Right renal cortex interstitium (tissue), 3 donors: ENCODE data around the gene BMPER. TPM values are rescaled to one million over a fixed set of nuclear protein-coding genes. Genes with fewer than 3 reads are reported as not detected.
A peak's percentile ranks its signal among the peaks of the same experiment; 100 is the strongest.

Experiments
- DNase-seq, 3 donors: peaks; one replicate each; pipeline ENCODE4 v3.0.0-alpha.2; 2013; ENCODE audit warnings: low read depth in 3 of 3, low spot score in 2 of 3
- polyA plus RNA-seq, 3 donors: library from polyadenylated mRNA; unstranded; fragments of 120-200 nt; gene quantifications; one replicate each; pipeline ENCODE4 v1.2.1, GENCODE V29; 2013; ENCODE audit not compliant: insufficient read length in 3 of 3

BMPER gene
- polyA plus RNA-seq, 3 donors = 14.7 to 26.1 (median 20.1) TPM

- DNase-seq = no peak
Measured at GRCh38 chr7:34057956-34058355, 152.6 kb downstream of the BMPER start.

GRCh38 chr7:34058801-34059135, 153.4 kb downstream of the BMPER start:
- no peak for DNase-seq

DNA sequence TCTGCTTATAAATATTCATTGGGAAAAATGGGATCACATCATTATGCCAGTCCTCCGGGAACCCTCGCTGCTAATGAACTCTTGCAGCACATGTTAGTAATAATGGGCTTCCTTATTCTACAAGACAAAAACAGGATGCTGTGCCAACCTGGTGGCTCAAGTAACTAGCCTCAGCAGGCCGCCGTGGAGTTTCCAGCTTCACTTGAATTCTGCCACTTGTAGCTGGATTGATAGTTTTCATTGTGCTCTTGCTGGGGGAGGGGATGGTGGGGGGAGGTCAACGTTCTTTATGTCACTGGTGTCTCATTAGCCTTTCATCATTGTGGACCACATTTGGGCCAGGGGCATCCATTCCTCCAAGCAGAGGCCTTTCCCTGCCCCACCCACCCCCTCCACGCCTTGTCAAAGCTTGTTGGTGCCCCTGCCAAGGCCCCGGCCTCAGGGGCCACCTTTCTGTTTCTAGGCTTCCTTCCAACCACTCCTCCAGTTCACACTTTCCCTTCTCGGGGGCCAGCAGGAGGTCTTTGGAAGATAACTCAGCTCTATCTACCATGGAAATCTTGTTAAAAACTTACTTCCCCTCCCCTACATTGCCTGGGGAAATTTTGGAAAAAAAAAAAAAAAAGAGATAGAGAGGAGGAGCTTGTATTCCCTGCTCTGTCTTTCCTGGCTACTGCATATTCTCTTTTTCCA, 153.9 kb downstream of the BMPER start:
- no peak for DNase-seq

DNA sequence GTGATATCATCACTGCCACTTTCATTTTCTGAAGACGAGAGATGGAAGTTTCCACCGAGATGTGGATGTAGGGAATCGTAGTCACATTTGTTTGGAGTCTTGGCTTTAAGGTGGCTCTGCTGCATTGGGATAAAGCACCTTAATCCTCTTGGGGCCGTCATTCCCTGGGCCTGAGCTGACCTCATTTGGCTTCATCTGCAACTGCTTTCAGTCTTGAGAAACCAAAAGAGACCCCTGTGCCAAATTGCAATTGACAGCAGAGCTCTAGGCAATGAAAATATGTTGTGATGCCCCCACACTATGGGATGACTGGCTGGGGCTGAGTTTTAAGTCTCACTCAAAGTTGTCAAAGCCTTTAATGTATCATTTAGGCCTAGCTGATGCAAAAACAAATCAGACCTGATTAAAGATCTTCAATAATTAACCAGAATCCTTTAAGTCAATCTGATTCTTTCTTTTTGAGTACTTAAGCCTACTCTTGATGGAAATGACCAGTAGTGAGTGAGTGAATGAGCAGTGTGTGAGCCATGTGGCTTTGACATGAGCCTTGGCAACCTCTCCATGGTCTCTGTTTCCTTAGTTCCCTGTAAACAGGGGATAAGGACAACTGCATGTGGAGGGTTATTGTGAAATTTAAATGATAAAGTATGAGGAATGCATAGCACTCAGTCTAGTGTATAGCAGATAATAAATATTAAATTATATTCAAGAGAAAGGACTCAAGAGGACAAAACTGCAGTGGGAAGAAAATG, 155.0 kb downstream of the BMPER start:
- DNase-seq = no peak

- DNase-seq = no peak
Measured at GRCh38 chr7:34061149-34061548, 155.8 kb downstream of the BMPER start.

- DNase-seq = no peak
Measured at GRCh38 chr7:34062341-34062740, 157.0 kb downstream of the BMPER start.

GRCh38 chr7:34062826-34063225, 157.5 kb downstream of the BMPER start:
- no peak for DNase-seq

GRCh38 chr7:34064519-34065158, 159.3 kb downstream of the BMPER start:
- DNase-seq = no peak

- no peak for DNase-seq
Measured at GRCh38 chr7:34066411-34066810, 161.1 kb downstream of the BMPER start.

- no peak for DNase-seq
Measured at GRCh38 chr7:34067005-34067778, 161.9 kb downstream of the BMPER start.

GRCh38 chr7:34069676-34070075, 164.3 kb downstream of the BMPER start:
- no peak for DNase-seq

GRCh38 chr7:34070511-34071323, 165.4 kb downstream of the BMPER start:
- DNase-seq = peak in 2 of 3 donors; percentile 13 to 18

GRCh38 chr7:34073676-34074075, 168.3 kb downstream of the BMPER start:
- no peak for DNase-seq

DNA sequence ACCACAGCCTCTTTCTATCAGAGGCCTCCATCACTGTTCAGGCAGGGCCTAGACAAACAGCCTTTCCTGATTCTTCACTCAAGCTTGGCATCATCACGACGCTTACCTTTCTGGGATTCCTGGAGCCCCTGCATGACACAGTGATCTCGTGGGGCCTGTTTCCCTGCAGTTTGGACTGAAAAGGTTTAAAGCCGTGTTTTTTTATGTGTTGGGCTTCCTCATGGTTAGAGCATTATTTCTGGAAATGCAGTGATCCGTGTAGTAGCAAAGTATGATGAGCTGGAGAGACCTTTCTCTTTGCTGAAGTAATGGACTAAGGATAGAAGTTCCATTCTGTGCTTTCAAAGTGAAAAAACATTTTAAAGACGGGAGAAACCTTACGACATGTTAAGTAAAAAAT, 169.1 kb downstream of the BMPER start:
- no peak for DNase-seq

DNA sequence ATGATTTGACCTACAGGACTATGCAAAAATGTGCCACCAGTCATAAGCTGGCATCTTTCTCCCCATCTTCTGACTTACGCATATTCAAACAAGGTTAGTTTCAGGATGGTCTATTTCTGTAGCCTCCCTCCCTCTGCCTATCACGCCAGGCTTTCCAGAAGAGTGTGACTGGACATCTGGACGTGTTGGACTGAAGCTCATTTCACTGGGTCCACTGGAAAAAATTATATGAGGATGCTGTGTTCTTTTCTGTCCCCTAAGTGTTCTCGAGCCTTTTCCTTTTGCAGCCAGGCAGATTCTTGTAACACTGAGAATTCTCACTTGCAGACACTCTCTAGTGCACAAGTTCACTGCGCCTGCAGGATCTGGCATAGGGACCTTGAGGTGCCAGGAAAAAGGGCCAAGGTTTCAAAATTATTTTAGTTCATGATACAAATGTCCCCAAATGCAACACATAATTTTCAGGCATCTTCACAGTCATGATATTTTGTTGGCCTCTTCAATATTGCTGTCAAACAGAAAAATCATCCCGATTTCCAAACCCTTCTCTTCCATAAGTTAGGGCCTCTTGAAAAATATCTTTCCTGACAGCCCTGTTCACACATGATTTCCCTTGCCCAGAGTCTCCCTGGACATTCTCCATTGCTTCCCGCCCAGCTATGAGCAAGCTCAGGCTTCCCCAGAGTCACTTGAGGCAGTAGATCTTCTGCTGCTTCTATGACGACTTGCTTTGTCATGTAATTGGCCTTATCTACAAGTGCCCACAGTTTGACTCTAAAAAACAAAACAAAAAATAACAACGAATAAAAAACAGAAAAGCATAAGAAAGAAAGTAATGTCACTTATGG, 170.4 kb downstream of the BMPER start:
- no peak for DNase-seq

DNA sequence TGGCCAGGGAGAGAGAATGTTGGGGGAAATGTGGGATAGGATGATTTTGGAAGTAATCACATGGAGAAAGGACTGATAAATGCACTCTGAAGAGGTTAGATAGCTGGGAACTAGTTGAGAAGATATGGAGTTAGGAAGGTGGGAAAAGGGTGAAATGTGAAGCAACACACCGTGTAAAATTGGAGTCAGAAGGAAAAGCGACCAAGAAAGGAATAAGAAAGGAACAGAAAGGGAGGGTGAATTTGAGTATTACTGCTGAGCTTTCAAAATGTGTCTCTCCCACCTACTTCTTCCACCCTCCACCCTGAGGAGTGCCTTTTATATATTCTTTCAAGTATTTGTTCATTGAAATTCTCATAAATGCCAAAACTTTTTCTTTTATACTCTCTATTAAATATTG, 171.8 kb downstream of the BMPER start:
- no peak for DNase-seq

DNA sequence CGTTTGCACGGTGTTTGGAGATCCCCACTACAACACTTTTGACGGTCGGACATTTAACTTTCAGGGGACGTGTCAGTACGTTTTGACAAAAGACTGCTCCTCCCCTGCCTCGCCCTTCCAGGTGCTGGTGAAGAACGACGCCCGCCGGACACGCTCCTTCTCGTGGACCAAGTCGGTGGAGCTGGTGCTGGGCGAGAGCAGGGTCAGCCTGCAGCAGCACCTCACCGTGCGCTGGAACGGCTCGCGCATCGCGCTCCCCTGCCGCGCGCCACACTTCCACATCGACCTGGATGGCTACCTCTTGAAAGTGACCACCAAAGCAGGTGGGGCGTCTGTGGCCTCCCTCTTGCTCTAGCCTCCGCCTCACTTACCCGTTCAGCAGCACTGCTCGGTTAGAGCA, 173.5 kb downstream of the BMPER start:
- DNase-seq = no peak

- DNase-seq = no peak
Measured at GRCh38 chr7:34080513-34080912, 175.2 kb downstream of the BMPER start.

DNA sequence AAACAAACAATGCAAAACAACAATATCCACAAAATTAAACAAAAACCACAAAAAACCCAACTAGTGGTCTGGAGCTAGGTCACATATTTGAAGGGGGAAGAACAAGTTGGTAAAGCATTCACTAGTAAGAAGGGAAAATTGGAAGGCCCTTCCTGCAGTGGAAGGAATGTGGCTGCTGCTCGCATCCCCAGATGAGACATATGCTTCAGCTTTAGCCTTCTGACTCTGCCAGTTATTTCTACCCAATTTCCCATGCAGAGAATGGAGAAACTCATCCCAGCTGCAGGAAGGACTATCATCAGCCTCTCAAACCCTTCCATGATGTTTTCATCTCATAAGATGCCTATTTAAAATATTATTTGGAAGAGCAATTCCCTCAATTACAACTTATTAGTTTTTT, 176.6 kb downstream of the BMPER start:
- DNase-seq = no peak
